Uterus (tissue), 4 donors: ENCODE measurements around the gene CHCHD10. TPM values are rescaled to one million over a fixed set of nuclear protein-coding genes. Genes with fewer than 3 reads are reported as not detected.

ENCODE experiments used
- DNase-seq, 2 donors: peaks; one replicate each; pipeline ENCODE4 v3.0.0-alpha.2; 2019 to 2020
- H3K27ac ChIP-seq, 2 donors: fragments of 200-600 bp; sonication (generic); 1 replicate in 1 of 2; 2 replicates in 1 of 2; pipeline ENCODE4 v1.5.1; 2016 to 2018
- H3K27me3 ChIP-seq, 2 donors: fragments of 200-600 bp; sonication (generic); one replicate each; pipeline ENCODE4 v1.5.1; 2018 to 2019; ENCODE audit warnings: control low read depth in 1 of 2
- H3K36me3 ChIP-seq, 2 donors: fragments of 200-600 bp; sonication (generic); one replicate each; pipeline ENCODE4 v1.5.1; 2019; ENCODE audit warnings: control low read depth in 1 of 2
- H3K4me1 ChIP-seq, 2 donors: fragments of 200-600 bp; sonication (generic); one replicate each; pipeline ENCODE4 v1.5.1; 2018 to 2019; ENCODE audit warnings: control low read depth in 1 of 2
- H3K4me3 ChIP-seq, 2 donors: fragments of 200-600 bp; sonication (generic); 1 replicate in 1 of 2; 2 replicates in 1 of 2; pipeline ENCODE4 v1.5.1; 2018 to 2019; ENCODE audit warnings: mild to moderate bottlenecking in 1 of 2
- H3K9me3 ChIP-seq, 2 donors: fragments of 200-600 bp; sonication (generic); one replicate each; pipeline ENCODE4 v1.5.1; 2019; ENCODE audit warnings: control low read depth in 1 of 2
- CTCF ChIP-seq, 4 experiments: fragments of 200-600 bp in 2 of 4; fragments of 450-650 bp in 2 of 4; sonication (generic) in 2 of 4; IDR thresholded peaks; one replicate each; pipeline ENCODE4 v1.5.1; 2016 to 2019; ENCODE audit warnings: antibody characterized with exemption in 4 of 4, mild to moderate bottlenecking in 2 of 4, moderate library complexity in 1 of 4
- POLR2A ChIP-seq, 2 donors: fragments of 450-650 bp; IDR thresholded peaks; one replicate each; pipeline ENCODE4 v1.6.1; 2016; ENCODE audit warnings: antibody characterized with exemption in 2 of 2, mild to moderate bottlenecking in 1 of 2, moderate library complexity in 1 of 2
- intact Hi-C: fragments of 100-400 bp; cut with DNase I; formaldehyde crosslinking; loops from one replicate; pipeline ENCODE4 v1.15.1; 2023; ENCODE audit warnings: low total_unique reads
- total RNA-seq, 4 donors: library from RNA; depleted of rRNA in 3 of 4; stranded (reverse); fragments of >200 nt in 3 of 4; gene quantifications; one replicate each; pipeline versions ENCODE4 v1.1.0 to v1.2.4, GENCODE V29; 2014 to 2023
- donor health status: DM: yes; HTN: yes; CAD: no.

The CHCHD10 gene
- total RNA-seq, 4 donors from 2014 or later = 0.88 to 21.0 TPM; not detected in 2

- no peaks in the 10 kb centered on the region for H3K27me3 ChIP-seq
- H3K27ac ChIP-seq = no peak overlapping the region
- H3K9me3 ChIP-seq = no peaks in the 10 kb centered on the region
- no peak overlapping the region for H3K4me3 ChIP-seq
- H3K36me3 ChIP-seq = no peaks in the 10 kb centered on the region
- intact Hi-C loops = loop anchor here (5.0 kb wide), 1 partner anchor 82 kb away; no protein-coding TSS in a partner anchor
- no peak for TF ChIP-seq CTCF (IDR thresholded peaks at IDR 0.05)
- TF ChIP-seq POLR2A (IDR thresholded peaks at IDR 0.05) = no peak
- peaks cover 0 to 3% of the 10 kb centered on the region in 2 donors for H3K4me1 ChIP-seq
- no peak for DNase-seq
Measured at GRCh38 chr22:23764899-23765881, 2.6 kb downstream of the CHCHD10 start.

GRCh38 chr22:23763954-23764353 is 3.8 kb downstream of the CHCHD10 start:
- intact Hi-C loops = no loop called here
- Histone ChIP-seq H3K4me1 (peaks cover 0 to 3% of the 10 kb centered on the region in 2 donors), H3K9me3 (no peaks in the 10 kb centered on the region), H3K27me3 (no peaks in the 10 kb centered on the region), H3K27ac (no peak overlapping the region), H3K4me3 (no peak overlapping the region), H3K36me3 (no peaks in the 10 kb centered on the region)
- TF ChIP-seq POLR2A (IDR thresholded peaks at IDR 0.05) = no peak
- TF ChIP-seq CTCF (IDR thresholded peaks at IDR 0.05) = no peak
- DNase-seq = no peak

GRCh38 chr22:23763579-23763945 is 4.2 kb downstream of the CHCHD10 start:
- DNase-seq = no peak
- Histone ChIP-seq H3K27ac (no peak overlapping the region), H3K4me3 (no peak overlapping the region), H3K36me3 (no peaks in the 10 kb centered on the region), H3K9me3 (no peaks in the 10 kb centered on the region), H3K27me3 (no peaks in the 10 kb centered on the region), H3K4me1 (peaks cover 0 to 3% of the 10 kb centered on the region in 2 donors)
- intact Hi-C loops = no loop called here
- no peak for TF ChIP-seq POLR2A (IDR thresholded peaks at IDR 0.05)

GRCh38 chr22:23762842-23763578 is 4.8 kb downstream of the CHCHD10 start, which contains the start of gene C22orf15:
Gene C22orf15, plus strand, starts transcription at chr22:23762990. Its CDS starts 317 bp downstream, at chr22:23763307.
- DNase-seq = no peak
- no peaks in the 10 kb centered on the region for H3K9me3 ChIP-seq
- peaks cover 0 to 3% of the 10 kb centered on the region in 2 donors for H3K4me1 ChIP-seq
- no peaks in the 10 kb centered on the region for H3K27me3 ChIP-seq
- H3K27ac ChIP-seq = no peak within 1 kb of the TSS
- intact Hi-C loops = no loop called here
- no peak within 1 kb of the TSS for H3K4me3 ChIP-seq
- TF ChIP-seq POLR2A (IDR thresholded peaks at IDR 0.05) (no peak), CTCF (IDR thresholded peaks at IDR 0.05) (no peak)
- H3K36me3 ChIP-seq = no peaks in the 10 kb centered on the region

- intact Hi-C loops = no loop called here
- no peak for TF ChIP-seq CTCF (IDR thresholded peaks at IDR 0.05)
- no peak for TF ChIP-seq POLR2A (IDR thresholded peaks at IDR 0.05)
- no peaks in the 10 kb centered on the region for H3K27me3 ChIP-seq
- no peak overlapping the region for H3K27ac ChIP-seq
- H3K36me3 ChIP-seq = no peaks in the 10 kb centered on the region
- DNase-seq = no peak
- H3K4me3 ChIP-seq = no peak overlapping the region
- H3K9me3 ChIP-seq = no peaks in the 10 kb centered on the region
- H3K4me1 ChIP-seq = peaks cover 0 to 3% of the 10 kb centered on the region in 2 donors
Measured at GRCh38 chr22:23760056-23760455, 7.7 kb downstream of the CHCHD10 start.
